Mucosa of gallbladder (tissue), 1 donor: ENCODE measurements around the gene MYO15B. TPM values are rescaled to one million over a fixed set of nuclear protein-coding genes. Genes with fewer than 3 reads are reported as not detected.

ENCODE experiments used
- DNase-seq: peaks from one replicate; pipeline ENCODE4 v3.0.0-alpha.2; 2020; ENCODE audit warnings: low spot score
- total RNA-seq: library from RNA; stranded (reverse); gene quantifications from one replicate; pipeline ENCODE4 v1.2.1, GENCODE V29; 2021
- donor health status: DM: no; HTN: no; CAD: no.

The MYO15B gene
- total RNA-seq, 1 donor from 2014 or later: 434 TPM

DNA sequence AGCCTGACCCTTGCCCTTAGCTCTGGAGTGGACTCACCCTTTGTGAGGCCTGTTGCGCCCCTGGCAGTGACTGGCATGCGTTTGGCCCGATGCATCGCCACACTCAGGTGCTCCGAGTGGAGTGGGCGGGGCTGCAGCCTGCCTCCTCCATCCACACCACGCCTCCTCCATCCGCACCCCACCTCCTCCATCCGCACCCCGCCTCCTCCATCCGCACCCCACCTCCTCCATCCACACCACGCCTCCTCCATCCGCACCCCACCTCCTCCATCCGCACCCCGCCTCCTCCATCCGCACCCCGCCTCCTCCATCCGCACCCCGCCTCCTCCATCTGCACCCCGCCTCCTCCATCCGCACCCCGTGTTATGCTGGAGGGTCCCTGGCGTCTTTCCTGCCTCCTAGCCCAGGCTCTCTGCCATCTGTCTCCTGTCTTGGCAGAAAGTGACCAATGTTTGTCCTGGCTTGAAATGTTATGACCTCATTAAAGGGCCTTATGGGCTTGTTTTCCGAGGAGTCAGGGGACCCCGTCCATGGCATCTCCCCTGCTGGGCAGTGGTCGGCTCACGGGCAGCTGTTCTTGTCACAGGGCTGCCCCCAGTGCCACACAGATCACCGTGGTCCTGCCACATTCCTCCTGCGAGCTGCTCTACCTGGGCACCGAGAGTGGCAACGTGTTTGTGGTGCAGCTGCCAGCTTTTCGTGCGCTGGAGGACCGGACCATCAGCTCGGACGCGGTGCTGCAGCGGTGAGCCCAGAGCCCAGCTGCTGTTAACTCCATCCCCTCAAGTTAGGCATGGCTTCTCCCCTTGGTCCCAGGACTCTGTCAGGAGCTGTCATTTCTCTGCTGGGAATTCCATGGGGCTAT, 28.7 kb upstream of the MYO15B start:
- DNase-seq: no peak

DNA sequence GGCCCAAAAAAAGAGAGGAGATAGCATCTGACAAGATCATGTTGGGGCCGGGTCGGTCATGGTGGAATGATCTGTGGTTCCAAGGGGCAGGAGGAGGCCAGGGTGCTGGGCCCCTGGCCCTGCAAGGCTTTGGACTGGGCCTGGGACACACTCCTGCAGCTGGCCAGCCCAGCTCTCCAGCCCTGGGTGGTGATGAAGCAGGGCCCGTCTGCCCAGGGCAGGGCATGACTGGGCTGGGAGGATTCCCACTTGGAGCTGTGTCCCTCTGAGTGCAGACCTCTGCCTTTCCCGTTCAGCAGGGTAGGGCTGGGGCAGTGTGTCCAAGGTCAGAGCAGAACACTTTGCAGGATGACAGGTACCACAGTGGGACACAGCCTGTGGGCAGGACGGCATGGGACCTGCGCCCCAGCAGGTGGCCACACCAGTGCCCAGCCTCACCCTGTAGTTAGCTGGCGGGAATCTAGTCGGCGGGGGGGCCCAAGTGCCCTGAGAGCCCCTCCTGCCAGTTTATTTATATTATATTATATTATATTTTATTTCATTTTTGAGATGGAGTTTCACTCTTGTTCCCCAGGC, 27.6 kb upstream of the MYO15B start:
- no peak for DNase-seq

DNA sequence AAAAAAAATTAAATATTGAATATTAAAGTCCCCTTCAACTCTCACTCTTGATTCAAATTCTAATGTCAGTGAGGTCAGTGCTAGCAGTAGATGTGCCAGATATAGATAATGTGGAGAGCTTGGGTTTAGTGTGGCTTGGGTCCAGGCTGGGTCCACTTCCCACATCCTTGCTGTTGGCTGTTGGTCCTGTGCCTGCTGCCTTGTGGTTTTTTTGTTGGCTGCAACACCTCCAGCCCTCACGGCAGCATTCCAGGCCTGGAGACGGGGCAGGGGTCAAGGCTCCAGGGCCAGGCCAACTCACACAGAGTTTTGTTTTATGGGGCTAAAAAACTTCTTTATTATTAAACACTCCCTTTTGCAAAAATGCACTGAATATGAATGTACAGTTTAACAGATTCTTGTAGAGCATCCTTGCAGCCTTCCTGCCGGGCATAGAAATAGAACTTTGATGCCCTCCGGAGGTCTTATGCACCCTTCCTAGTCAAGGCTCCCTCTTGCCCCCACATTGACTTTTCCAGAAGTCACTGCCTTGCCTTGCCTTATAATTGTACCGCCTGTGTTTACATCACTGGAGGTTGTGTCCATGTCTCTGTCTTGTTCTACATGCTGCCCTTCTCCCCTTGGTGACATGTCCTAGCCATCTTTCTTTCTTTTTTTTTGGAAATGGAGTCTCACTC, 25.5 kb upstream of the MYO15B start:
- DNase-seq: no peak

DNA sequence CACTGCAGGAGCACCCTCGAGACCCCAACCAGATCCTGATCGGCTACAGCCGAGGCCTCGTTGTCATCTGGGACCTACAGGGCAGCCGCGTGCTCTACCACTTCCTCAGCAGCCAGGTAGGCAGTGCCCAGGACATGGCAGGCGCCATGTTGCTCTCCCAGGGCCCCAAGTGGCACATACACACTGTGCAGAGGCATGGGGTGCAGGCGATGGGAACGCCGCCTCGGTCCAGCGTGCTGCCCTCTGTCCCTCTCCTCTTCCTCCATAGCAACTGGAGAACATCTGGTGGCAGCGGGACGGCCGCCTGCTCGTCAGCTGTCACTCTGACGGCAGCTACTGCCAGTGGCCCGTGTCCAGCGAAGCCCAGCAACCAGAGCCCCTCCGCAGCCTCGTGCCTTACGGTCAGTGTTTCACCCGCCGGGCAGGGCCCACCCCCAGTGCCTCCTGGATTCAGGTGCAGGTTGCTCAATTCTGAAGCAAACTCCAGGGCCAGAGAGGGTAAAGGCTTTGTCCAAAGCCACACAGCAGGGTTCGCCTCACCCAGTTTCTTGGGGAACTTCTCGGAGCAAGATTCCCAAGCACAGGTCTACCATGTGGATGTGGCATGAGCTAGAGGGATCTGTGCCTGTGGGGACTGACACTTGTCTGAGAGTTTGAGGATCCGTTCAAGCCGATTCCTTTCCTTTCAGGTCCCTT, 24.4 kb upstream of the MYO15B start:
- DNase-seq: no peak

DNA sequence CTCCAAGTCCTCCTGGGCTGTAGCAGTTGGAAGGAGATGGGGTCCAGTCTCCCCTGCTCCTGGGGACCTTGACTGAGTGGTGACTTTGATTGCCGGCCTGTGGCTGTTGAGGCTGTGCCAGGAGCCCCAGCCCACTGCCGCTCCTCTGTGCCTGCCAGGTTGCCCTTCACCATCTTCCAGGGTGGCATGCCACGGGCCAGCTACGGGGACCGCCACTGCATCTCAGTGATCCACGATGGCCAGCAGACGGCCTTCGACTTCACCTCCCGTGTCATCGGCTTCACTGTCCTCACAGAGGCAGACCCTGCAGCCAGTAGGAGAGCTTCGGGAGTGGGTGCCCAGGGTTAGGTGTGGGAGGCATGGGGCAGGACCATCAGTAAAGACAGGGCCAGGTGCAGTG, 23.4 kb upstream of the MYO15B start:
- DNase-seq: no peak

DNA sequence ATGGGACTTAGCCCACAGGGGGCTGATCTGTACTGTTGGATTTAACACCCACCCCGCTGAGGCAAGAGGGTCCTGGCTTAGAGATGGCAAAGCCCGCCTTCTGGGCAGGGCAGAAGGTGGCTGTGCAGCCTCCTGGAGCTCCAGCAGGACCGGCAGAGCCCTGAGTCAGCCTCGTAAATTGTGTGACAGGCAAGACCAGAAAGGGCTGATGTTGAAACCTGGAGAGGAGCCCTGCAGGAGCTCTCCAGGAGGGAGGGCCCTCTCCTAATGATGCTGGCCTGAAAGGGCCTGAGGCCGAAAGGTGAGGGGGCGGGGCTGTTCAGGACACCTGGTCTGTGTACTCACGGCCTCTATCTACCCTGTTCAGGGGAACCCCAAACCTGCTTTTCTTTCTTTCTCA, 22.5 kb upstream of the MYO15B start:
- DNase-seq: no peak

DNA sequence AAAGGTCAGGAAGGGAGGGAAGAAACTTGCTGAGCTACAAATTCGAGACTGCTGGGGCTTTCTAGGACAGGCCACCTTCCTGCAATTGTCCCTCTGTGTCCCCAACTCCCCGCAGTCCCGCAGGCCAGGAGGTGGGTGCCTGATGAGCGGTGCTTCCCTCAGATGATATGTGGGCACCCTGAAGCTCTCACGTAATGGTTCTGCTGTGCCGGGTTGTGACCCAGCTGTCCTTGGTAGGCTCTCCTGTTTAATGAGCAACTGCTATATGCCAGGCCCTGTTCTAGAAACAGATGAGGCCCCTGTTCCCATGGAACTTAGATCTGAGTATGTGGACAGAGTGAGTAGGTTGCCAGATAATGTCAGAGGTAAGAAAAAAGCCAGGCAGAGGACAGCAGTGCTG, 22.0 kb upstream of the MYO15B start:
- DNase-seq: no peak

DNA sequence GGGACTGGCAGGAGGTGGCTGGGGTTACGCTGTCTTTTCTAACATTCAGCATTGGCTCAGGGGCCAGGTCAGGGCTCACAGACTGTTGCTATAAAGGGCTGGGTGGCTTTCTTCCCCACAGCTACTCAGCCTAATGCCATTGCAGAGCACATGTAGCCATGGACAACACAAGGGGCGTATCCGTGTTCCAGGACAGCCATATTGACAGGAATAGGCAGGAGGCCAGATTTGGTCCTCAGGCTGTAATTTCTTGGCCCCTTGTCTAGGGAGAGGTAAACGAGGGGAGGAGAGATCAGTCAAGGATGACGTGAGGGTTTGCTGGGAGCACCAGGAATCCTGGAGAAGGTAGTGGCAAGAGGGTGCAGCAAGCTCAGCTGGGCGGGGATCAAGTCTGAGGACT, 21.2 kb upstream of the MYO15B start:
- no peak for DNase-seq

DNA sequence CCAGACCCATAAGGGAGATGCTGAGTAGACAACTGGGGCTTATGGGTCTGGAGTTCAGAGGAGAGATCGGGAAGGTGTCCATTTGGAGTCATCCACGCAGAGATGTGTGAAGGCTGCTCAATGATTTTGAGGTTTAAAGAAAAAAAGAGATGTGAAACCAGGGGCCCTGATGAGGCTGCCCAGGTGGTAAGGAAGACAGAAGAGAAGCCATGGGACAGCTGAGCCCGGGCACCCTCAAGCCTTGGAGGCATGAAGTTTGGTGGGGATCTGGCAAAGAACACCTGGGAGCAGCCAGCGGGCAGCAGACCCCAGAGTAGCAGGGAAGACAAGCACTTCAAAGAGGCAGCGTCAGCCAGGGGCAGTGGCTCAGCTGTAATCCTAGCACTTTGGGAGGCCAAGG, 20.8 kb upstream of the MYO15B start:
- no peak for DNase-seq

DNA sequence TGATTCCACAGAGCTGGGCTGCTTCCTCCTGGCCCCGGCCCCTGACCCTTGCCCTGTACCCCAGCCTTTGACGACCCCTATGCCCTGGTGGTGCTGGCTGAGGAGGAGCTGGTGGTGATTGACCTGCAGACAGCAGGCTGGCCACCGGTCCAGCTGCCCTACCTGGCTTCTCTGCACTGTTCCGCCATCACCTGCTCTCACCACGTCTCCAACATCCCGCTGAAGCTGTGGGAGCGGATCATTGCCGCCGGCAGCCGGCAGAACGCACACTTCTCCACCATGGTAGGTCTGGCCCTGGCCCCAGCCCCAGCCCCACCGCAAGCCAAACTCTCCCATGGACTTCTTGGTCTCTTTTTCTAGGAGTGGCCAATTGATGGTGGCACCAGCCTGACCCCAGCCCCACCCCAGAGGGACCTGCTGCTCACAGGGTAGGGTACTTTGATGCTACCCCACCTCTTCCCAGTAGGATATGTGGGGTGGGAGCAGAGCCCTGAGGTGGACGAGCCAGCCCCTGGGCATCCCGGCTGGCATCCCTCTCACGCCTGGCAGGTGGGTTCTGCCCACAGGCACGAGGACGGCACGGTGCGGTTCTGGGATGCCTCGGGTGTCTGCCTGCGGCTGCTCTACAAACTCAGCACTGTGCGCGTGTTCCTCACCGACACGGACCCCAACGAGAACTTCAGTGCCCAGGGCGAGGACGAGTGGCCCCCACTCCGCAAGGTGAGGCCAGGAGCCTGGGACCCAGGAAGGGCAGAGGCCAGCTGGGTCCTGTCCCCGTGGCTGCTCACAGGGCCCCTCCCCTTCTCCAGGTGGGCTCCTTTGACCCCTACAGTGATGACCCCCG, 19.0 kb upstream of the MYO15B start:
- DNase-seq: no peak

DNA sequence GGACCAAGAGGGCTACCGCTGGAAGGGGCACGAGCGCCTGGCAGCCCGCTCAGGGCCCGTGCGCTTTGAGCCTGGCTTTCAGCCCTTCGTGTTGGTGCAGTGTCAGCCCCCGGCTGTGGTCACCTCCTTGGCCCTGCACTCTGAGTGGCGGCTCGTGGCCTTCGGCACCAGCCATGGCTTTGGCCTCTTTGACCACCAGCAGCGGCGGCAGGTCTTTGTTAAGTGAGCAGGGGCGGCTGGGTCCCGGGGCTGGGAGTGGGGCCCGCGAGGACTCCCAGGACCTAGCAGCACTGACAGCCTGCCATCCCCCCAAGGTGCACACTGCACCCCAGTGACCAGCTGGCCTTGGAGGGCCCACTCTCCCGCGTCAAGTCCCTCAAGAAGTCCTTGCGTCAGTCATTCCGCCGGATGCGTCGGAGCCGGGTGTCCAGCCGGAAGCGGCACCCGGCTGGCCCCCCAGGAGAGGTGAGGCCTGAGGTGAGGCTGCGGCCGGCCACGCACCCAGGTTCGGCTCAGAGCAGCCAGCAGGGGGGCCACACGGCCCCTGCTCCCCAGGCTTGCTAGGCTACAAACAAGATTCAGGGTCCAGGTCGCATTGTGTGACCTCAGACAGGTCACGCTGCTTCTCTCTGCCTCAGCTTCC, 17.4 kb upstream of the MYO15B start:
- DNase-seq: no peak

DNA sequence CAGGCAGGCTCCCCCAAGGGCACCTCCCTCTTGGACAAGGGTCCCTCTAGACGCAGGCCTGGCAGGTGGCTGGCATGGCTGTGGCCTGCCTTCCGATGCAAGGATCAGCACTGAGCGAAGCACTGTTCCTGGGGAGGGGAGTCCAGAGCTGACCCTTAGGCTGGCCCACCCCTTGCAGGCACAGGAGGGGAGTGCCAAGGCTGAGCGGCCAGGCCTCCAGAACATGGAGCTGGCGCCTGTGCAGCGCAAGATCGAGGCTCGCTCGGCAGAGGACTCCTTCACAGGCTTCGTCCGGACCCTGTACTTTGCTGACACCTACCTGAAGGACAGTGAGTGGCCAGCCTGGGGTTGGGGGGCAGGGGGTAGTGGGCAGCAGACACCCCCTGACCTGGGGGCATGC, 16.8 kb upstream of the MYO15B start:
- DNase-seq: no peak

DNA sequence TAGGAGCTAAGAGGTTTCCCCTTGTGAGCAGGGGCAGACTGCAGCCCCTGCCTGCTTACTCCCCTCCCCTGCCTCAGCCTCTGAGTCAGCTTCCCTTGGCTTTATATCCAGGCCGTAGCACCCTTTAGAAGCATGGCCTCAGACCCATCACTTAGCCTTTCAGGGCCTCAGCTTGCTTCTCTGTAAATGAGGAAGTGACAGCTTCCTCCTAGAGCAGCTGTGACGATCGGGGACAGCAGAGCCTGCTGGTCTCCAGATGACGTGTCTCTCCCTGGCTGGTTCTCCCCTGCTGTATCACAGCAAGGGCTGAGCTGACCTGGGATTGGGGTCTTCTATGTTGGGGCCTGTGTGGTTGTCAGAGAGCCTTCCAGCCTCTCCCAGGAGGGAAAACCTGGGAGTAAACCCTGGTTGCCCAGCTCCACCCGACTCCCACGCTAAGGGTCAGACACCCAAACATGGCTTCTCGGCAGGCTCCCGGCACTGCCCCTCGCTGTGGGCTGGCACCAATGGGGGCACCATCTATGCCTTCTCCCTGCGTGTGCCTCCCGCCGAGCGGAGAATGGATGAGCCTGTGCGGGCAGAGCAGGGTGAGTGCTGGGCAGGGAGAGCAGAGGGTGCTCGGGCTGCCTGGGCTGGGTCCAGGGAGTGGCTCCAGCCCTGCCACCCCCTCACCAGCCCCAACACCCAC, 16.3 kb upstream of the MYO15B start:
- no peak for DNase-seq

DNA sequence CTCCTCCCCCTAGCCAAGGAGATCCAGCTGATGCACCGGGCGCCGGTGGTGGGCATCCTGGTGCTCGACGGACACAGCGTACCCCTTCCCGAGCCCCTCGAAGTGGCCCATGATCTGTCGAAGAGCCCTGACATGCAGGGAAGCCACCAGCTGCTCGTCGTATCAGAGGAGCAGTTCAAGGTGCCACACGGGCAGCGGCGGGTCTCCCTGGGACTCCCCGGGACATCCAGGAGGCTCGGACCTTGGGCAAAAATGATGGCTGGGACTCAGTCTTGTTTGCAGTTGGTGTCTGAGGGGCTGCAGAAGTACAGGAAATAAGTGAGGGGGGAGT, 15.8 kb upstream of the MYO15B start:
- no peak for DNase-seq

DNA sequence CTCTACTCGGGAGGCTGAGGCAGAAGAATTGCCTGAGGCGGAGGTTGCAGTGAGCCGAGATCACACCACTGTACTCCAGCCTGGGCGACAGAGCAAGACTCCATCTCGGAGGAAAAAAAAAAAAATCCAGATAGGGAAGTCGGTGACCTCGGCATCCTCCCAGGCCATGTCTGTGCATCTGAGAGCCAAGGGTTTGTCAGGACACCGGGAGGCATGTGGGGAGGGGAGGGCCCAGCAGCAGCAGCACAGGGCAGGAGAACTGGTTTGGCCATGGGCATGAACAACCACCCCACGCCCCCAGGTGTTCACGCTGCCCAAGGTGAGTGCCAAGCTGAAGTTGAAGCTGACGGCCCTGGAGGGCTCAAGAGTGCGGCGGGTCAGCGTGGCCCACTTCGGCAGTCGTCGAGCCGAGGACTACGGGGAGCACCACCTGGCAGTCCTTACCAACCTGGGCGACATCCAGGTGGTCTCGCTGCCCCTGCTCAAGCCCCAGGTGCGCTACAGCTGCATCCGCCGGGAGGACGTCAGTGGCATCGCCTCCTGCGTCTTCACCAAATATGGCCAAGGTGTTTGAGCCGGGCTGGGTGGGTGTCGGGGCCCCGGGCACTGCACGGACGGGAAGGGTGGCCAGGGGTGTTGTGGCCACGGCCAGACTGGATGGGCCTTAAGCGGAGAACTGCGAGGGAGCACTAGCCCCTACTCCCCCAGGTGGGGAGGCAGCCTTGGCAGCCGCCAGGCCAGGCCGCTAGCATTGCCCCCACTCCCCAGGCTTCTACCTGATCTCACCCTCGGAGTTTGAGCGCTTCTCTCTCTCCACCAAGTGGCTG, 14.7 kb upstream of the MYO15B start:
- DNase-seq: no peak

DNA sequence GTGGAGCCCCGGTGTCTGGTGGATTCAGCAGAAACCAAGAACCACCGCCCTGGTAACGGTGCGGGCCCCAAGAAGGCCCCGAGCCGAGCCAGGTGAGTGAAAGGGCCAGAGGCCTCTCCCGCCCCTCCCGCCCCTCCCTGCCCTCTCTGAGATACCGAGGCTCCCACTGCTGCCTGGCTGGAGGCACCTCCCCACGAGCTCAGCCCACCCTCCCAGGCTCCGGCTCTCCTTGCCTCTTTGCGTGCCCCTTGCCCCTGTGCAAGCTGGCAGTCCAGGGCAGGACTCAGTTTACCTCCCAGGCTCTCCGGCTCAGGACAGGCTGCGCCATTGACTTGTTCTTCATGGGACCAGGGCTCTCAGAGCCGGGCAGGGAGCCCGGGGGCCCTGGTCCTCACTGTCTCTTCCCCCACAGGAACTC, 14.1 kb upstream of the MYO15B start:
- DNase-seq: no peak

DNA sequence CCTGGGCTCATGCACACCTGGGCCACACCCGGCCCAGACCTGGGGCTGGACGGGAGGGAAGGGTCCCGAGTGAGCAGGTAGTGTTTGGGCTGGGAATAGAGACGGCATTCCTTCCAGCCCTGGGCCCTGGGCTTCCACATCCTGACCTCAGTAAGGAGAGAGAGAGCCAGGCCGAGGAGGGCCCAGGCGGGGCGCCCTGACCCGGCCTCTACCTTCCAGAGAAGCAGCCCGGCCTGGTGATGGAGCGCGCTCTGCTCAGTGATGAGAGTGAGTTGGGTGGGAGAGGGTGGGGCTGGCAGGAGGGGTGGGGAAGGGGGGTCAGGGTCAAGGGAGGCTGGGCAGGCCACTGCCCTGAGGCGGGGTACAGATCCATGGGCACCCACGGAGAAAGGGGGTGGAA, 13.6 kb upstream of the MYO15B start:
- DNase-seq: no peak

DNA sequence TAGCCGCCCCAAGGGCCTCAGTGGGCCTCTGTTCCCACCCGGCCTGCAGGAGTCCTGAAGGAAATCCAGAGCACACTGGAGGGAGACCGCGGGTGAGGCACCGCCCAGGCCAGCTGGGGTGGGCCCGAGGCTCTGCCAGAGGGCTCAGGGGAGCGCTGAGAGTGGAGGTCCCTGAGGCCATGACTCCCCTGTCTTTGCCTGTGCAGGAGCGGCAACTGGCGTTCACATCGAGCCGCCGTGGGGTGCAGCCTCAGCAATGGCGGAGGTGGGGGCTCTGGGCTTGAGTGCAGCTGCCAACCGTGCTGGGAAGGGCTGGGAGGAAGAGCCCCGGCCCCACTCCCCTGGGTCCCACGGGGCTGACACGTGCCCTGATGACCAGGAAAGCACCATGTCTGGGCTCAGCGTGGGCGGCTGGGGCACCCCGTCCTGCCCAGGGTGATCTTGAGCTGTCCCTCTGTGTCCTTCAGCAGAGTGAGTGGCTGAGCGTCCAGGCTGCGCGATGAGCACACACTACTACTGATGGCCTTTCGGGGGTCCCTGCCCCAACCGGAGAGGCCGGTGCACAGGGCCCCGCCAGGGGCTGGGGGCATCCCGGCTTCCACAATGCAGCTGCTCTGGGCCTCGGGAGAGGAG, 13.1 kb upstream of the MYO15B start:
- DNase-seq: no peak

DNA sequence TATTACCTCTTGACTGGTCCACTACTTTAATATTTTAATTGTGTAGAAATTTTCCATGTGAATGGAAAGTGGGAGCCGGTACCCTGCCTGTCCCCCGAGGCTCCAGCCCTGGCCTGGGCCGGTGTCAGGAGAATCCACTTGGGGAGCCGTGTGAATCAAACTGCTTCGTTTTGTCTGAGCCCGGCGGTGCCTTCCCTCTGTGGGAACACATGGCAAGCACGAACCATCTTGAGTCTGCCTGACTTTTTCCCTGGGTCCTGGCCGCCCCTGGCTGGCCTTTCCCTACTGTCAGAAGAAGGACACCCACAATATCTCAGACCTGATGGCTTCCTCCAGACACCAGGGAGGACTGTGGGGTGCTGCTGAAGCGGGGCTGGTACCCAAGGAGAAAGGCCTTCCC, 12.4 kb upstream of the MYO15B start:
- no peak for DNase-seq
